Testis (tissue), 3 donors: ENCODE data around the gene ACE. TPM values are rescaled to one million over a fixed set of nuclear protein-coding genes. Genes with fewer than 3 reads are reported as not detected.

Experiments
- DNase-seq: peaks from one replicate; pipeline ENCODE4 v3.0.0-alpha.2; 2019
- H3K27ac ChIP-seq, 2 donors: fragments of 200-600 bp; sonication (generic); one replicate each; pipeline ENCODE4 v1.5.1; 2019
- H3K27me3 ChIP-seq: fragments of 200-600 bp; sonication (generic); one replicate; pipeline ENCODE4 v1.5.1; 2019
- H3K36me3 ChIP-seq: fragments of 200-600 bp; sonication (generic); one replicate; pipeline ENCODE4 v1.5.1; 2017; ENCODE audit warnings: low read depth; ENCODE audit errors: missing control alignments
- H3K4me1 ChIP-seq: fragments of 200-600 bp; sonication (generic); one replicate; pipeline ENCODE4 v1.5.1; 2019
- H3K4me3 ChIP-seq, 2 donors: fragments of 200-600 bp; sonication (generic); one replicate each; pipeline ENCODE4 v1.5.1; 2017 to 2019
- H3K9me3 ChIP-seq: fragments of 200-600 bp; sonication (generic); one replicate; pipeline ENCODE4 v1.5.1; 2017
- CTCF ChIP-seq, 3 experiments: fragments of 450-650 bp in 2 of 3; fragments of 200-600 bp in 1 of 3; sonication (generic) in 1 of 3; IDR thresholded peaks; one replicate each; pipeline ENCODE4 v1.5.1; 2016 to 2019; ENCODE audit warnings: antibody characterized with exemption in 3 of 3, mild to moderate bottlenecking in 2 of 3, moderate library complexity in 1 of 3
- POLR2A ChIP-seq: fragments of 450-650 bp; IDR thresholded peaks from one replicate; pipeline ENCODE4 v1.6.1; 2017; ENCODE audit warnings: antibody characterized with exemption, mild to moderate bottlenecking, moderate library complexity
- WGBS, 2 donors: methylation state at CpG; one replicate each; pipeline ENCODE4 v1.1.5; 2018; 5-methylcytosine and 5-hydroxymethylcytosine counted together
- intact Hi-C: fragments of 100-400 bp; cut with DNase I; formaldehyde crosslinking; loops from one replicate; pipeline ENCODE4 v1.15.1; 2023; ENCODE audit warnings: low total_unique reads
- polyA plus RNA-seq: library from polyadenylated mRNA; stranded (reverse); fragments of 350-450 nt; fragmentation: Illumina TruSeq; extraction: RNeasy Lipid Tissue Mini Kit (QIAGEN cat#74804); gene quantifications from one replicate; pipeline ENCODE4 v1.2.3, GENCODE V29; 2014; ENCODE audit warnings: low read depth, low replicate concordance; ENCODE audit not compliant: insufficient read depth
- total RNA-seq, 2 donors: library from RNA; depleted of rRNA; stranded (reverse); fragments of >200 nt; gene quantifications; one replicate each; pipeline ENCODE4 v1.2.3, GENCODE V29; 2016

The ACE gene
- total and polyA plus RNA-seq, 3 donors from 2014 or later: 87.8 to 216 (median 174) TPM

- H3K36me3 ChIP-seq: no peaks in the 10 kb centered on the region
- intact Hi-C loops: no loop called here
- WGBS, 2 donors: 94 to 100% methylated on average over 2 to 11 of the region's 11 CpGs
Measured at GRCh38 chr17:63487014-63487339, 10.1 kb downstream of the ACE start.

GRCh38 chr17:63488851-63489250, 12.0 kb downstream of the ACE start:
- Histone ChIP-seq H3K27me3 (no peaks in the 10 kb centered on the region), H3K4me3 (no peak overlapping the region), H3K9me3 (no peaks in the 10 kb centered on the region), H3K36me3 (no peaks in the 10 kb centered on the region), H3K27ac (no peak overlapping the region), H3K4me1 (no peaks in the 10 kb centered on the region)
- intact Hi-C loops: no loop called here
- DNase-seq: no peak
- TF ChIP-seq POLR2A (no peak), CTCF (IDR thresholded peaks at IDR 0.05) (no peak)
- WGBS, 2 donors: 92 to 97% methylated on average over 8 to 10 of the region's 10 CpGs

More at GRCh38 chr17:63487014-63487339, 10.1 kb downstream of the ACE start:
- Histone ChIP-seq H3K4me3 (no peak overlapping the region), H3K27me3 (no peaks in the 10 kb centered on the region), H3K4me1 (no peaks in the 10 kb centered on the region), H3K9me3 (no peaks in the 10 kb centered on the region), H3K27ac (no peak overlapping the region)
- DNase-seq: no peak
- no peak for TF ChIP-seq CTCF (IDR thresholded peaks at IDR 0.05)
- TF ChIP-seq POLR2A: no peak

GRCh38 chr17:63489291-63489690, 12.4 kb downstream of the ACE start:
- Histone ChIP-seq H3K9me3 (no peaks in the 10 kb centered on the region), H3K36me3 (no peaks in the 10 kb centered on the region), H3K27ac (no peak overlapping the region), H3K4me3 (no peak overlapping the region), H3K27me3 (no peaks in the 10 kb centered on the region), H3K4me1 (no peaks in the 10 kb centered on the region)
- no peak for DNase-seq
- WGBS, 2 donors: 88 to 89% methylated on average over 6 of the region's 6 CpGs
- intact Hi-C loops: no loop called here
- TF ChIP-seq CTCF (IDR thresholded peaks at IDR 0.05) (no peak), POLR2A (no peak)

- TF ChIP-seq CTCF (IDR thresholded peaks at IDR 0.05) (no peak), POLR2A (no peak)
- H3K36me3 ChIP-seq: no peaks in the 10 kb centered on the region
- DNase-seq: no peak
- H3K27ac ChIP-seq: no peak overlapping the region
- H3K4me1 ChIP-seq: no peaks in the 10 kb centered on the region
- no peaks in the 10 kb centered on the region for H3K9me3 ChIP-seq
- H3K4me3 ChIP-seq: no peak overlapping the region
- WGBS, 2 donors: 58 to 67% methylated on average over 9 to 10 of the region's 10 CpGs
- no peaks in the 10 kb centered on the region for H3K27me3 ChIP-seq
- intact Hi-C loops: no loop called here
Measured at GRCh38 chr17:63490329-63490728, 13.5 kb downstream of the ACE start.

- intact Hi-C loops: no loop called here
- DNase-seq: no peak
Measured at GRCh38 chr17:63490858-63491400, 14.1 kb downstream of the ACE start.

More at GRCh38 chr17:63490858-63491400, 14.1 kb downstream of the ACE start:
- Histone ChIP-seq H3K27ac (no peak overlapping the region), H3K9me3 (no peaks in the 10 kb centered on the region), H3K36me3 (no peaks in the 10 kb centered on the region), H3K4me1 (no peaks in the 10 kb centered on the region), H3K27me3 (no peaks in the 10 kb centered on the region), H3K4me3 (no peak overlapping the region)
- TF ChIP-seq CTCF (IDR thresholded peaks at IDR 0.05): no peak
- 81 to 82% methylated on average over 7 to 22 of the region's 22 CpGs for WGBS, 2 donors
